HG02970 (cell line): ENCODE measurements around the gene ACOD1.

Source experiments
- ATAC-seq: cut with Tn5 transposase; IDR thresholded peaks from one replicate; pipeline ENCODE4 v1.9.1; 2021; ENCODE audit warnings: mild to moderate bottlenecking, moderate library complexity, moderate number of reproducible peaks; ENCODE audit not compliant: unreplicated experiment, low FRiP score

The ACOD1 gene

GRCh38 chr13:76982061-76982460 lies 33.8 kb downstream of the ACOD1 start:
- ATAC-seq: no peak

GRCh38 chr13:76983676-76984075 lies 35.4 kb downstream of the ACOD1 start:
- ATAC-seq: no peak

- ATAC-seq: peak; percentile 50
Observed at GRCh38 chr13:76991432-76991795, 43.1 kb downstream of the ACOD1 start.

- ATAC-seq: peak; percentile 97
Observed at GRCh38 chr13:76991796-76992547, 43.7 kb downstream of the ACOD1 start, which contains the start of gene CLN5. CLN5 (plus strand) TSS chr13:76992081; CDS start chr13:76992099, 18 bp downstream.

GRCh38 chr13:76992548-76993001 lies 44.3 kb downstream of the ACOD1 start:
- no peak for ATAC-seq

- ATAC-seq: no peak
Observed at GRCh38 chr13:76993021-76993420, 44.7 kb downstream of the ACOD1 start.

GRCh38 chr13:76993473-76993872 lies 45.2 kb downstream of the ACOD1 start:
- ATAC-seq: no peak

GRCh38 chr13:76994281-76994680 lies 46.0 kb downstream of the ACOD1 start:
- no peak for ATAC-seq

GRCh38 chr13:77000475-77000874 lies 52.2 kb downstream of the ACOD1 start:
- no peak for ATAC-seq

- ATAC-seq: no peak
Observed at GRCh38 chr13:77001540-77001939, 53.2 kb downstream of the ACOD1 start.

GRCh38 chr13:77001963-77002587 lies 53.8 kb downstream of the ACOD1 start:
- ATAC-seq: no peak

- no peak for ATAC-seq
Observed at GRCh38 chr13:77002590-77003190, 54.4 kb downstream of the ACOD1 start.
